Right lung (tissue), 5 donors: ENCODE measurements around the gene SART3. TPM values are rescaled to one million over a fixed set of nuclear protein-coding genes. Genes with fewer than 3 reads are reported as not detected.
"Not testable (repeated sequence)": the region's sequence is repeated elsewhere in the genome, so short reads cannot be mapped to it uniquely, and the experiment has no call there.

Experiments
- DNase-seq, 2 donors: peaks; one replicate each; pipeline ENCODE4 v3.0.0-alpha.2; 2013
- polyA plus RNA-seq, 5 donors: library from polyadenylated mRNA; unstranded; fragments of 120-200 nt; gene quantifications; one replicate each; pipeline versions ENCODE4 v1.2.1 to v1.2.3, GENCODE V29; 2013; ENCODE audit warnings: inconsistent platforms in 1 of 5, low replicate concordance in 1 of 5; ENCODE audit not compliant: insufficient read length in 5 of 5, insufficient read depth in 1 of 5

Gene SART3
- polyA plus RNA-seq, 5 donors, result 53.3 to 78.7 (median 61.3) TPM

GRCh38 chr12:108582978-108583770, 22.2 kb upstream of the SART3 start:
- no peak for DNase-seq

GRCh38 chr12:108582509-108582908, 21.5 kb upstream of the SART3 start:
- DNase-seq, result no peak

- DNase-seq, result no peak
These were observed 20.6 kb upstream of the SART3 start for GRCh38 chr12:108581311-108582227.

GRCh38 chr12:108580531-108580930, 19.6 kb upstream of the SART3 start:
- DNase-seq, result no peak

- no peak for DNase-seq
These were observed 17.8 kb upstream of the SART3 start for GRCh38 chr12:108578813-108579212.

- no peak for DNase-seq
These were observed 17.3 kb upstream of the SART3 start for GRCh38 chr12:108578264-108578663.

- DNase-seq, result no peak
These were observed 16.5 kb upstream of the SART3 start for GRCh38 chr12:108577458-108577857.

- DNase-seq, result no peak
These were observed 15.8 kb upstream of the SART3 start for GRCh38 chr12:108576660-108577234.

GRCh38 chr12:108575199-108575912, 14.4 kb upstream of the SART3 start:
- no peak for DNase-seq

- DNase-seq, result not testable (repeated sequence)
These were observed 13.3 kb upstream of the SART3 start for GRCh38 chr12:108574276-108574675.

GRCh38 chr12:108573317-108573716, 12.3 kb upstream of the SART3 start:
- DNase-seq, result no peak

- DNase-seq, result no peak
These were observed 11.3 kb upstream of the SART3 start for GRCh38 chr12:108572166-108572790.

- no peak for DNase-seq
These were observed 10.7 kb upstream of the SART3 start for GRCh38 chr12:108571609-108572165.

GRCh38 chr12:108570743-108571608, 10.0 kb upstream of the SART3 start:
- no peak for DNase-seq

- no peak for DNase-seq
These were observed 7.6 kb upstream of the SART3 start for GRCh38 chr12:108568338-108569154.

- DNase-seq, result no peak
These were observed 6.7 kb upstream of the SART3 start for GRCh38 chr12:108567406-108568337.

- no peak for DNase-seq
These were observed 5.5 kb upstream of the SART3 start for GRCh38 chr12:108566452-108566851.

GRCh38 chr12:108565976-108566375, 5.0 kb upstream of the SART3 start:
- DNase-seq, result no peak
